H1 (cell line): ENCODE results near the gene CEP152. TPM values are rescaled to one million over a fixed set of nuclear protein-coding genes. Genes with fewer than 3 reads are reported as not detected.

Experiments
- CTCF ChIA-PET: fragments of 300-600 bp; sonication (Branson Sonifier 250); formaldehyde crosslinking; loops from one replicate; lab custom pipeline; 2021; ENCODE audit not compliant: partially characterized antibody; lab: Charles Lee
- POLR2A ChIA-PET: fragments of 300-600 bp; sonication (Branson Sonifier 250); formaldehyde crosslinking; loops from one replicate; lab custom pipeline; 2021; ENCODE audit warnings: inconsistent platforms; ENCODE audit not compliant: partially characterized antibody; lab: Charles Lee
- DNase-seq, 2 experiments: peaks; one replicate each; pipeline versions ENCODE4 v3.0.0 to v3.0.0-alpha.2; 2010 to 2022; ENCODE audit warnings: low spot score in 2 of 2, low read depth in 1 of 2, mixed read lengths in 1 of 2
- FAIRE-seq: peaks from 2 replicates; lab custom pipeline; 2011; peaks lifted over from hg19 to GRCh38; lab: Jason Lieb, UNC
- H2AFZ ChIP-seq: 2 replicates; pipeline ENCODE4 v1.8.1; 2012; ENCODE audit warnings: low read length, inconsistent platforms
- H2AK5ac ChIP-seq: 2 replicates; pipeline ENCODE4 v1.6.1; 2013; ENCODE audit warnings: low read depth, low read length
- H2BK120ac ChIP-seq: replicated peaks from 2 replicates; pipeline ENCODE3; 2013; ENCODE audit warnings: low read depth, low read length, inconsistent platforms
- H2BK12ac ChIP-seq: 2 replicates; pipeline ENCODE4 v1.6.1; 2013; ENCODE audit warnings: low read depth, low read length
- H2BK15ac ChIP-seq: 2 replicates; pipeline ENCODE4 v1.6.1; 2013; ENCODE audit warnings: low read length
- H2BK20ac ChIP-seq: 2 replicates; pipeline ENCODE4 v1.6.1; 2013; ENCODE audit warnings: low read length
- H2BK5ac ChIP-seq: 2 replicates; pipeline ENCODE4 v1.6.1; 2013; ENCODE audit warnings: low read depth, low read length
- H3K14ac ChIP-seq: 2 replicates; pipeline ENCODE4 v1.6.1; 2013; ENCODE audit warnings: inconsistent platforms; ENCODE audit not compliant: insufficient read length
- H3K18ac ChIP-seq: 2 replicates; pipeline ENCODE4 v1.6.1; 2013; ENCODE audit warnings: low read length; ENCODE audit errors: extremely low read depth
- H3K23ac ChIP-seq: 2 replicates; pipeline ENCODE4 v1.6.1; 2013; ENCODE audit warnings: inconsistent platforms; ENCODE audit not compliant: insufficient read length
- H3K23me2 ChIP-seq: 2 replicates; pipeline ENCODE4 v1.6.1; 2013; ENCODE audit warnings: low read depth, low read length
- H3K27ac ChIP-seq: 2 replicates; pipeline ENCODE4 v1.6.1; 2011; ENCODE audit warnings: low read depth, low read length, inconsistent platforms
- H3K27me3 ChIP-seq, 4 experiments: replicated peaks in 1 of 4; 1 replicate in 1 of 4; 2 replicates in 3 of 4; pipeline versions ENCODE4 v1.6.1 to v1.8.1; 2011 to 2013; ENCODE audit warnings: low read length in 3 of 4, mild to moderate bottlenecking in 3 of 4, inconsistent platforms in 2 of 4, mixed read lengths in 2 of 4, moderate library complexity in 1 of 4; ENCODE audit not compliant: control insufficient read depth in 3 of 4, insufficient read depth in 3 of 4; ENCODE audit errors: extremely low read depth in 1 of 4
- H3K36me3 ChIP-seq, 4 experiments: 2 replicates each; pipeline versions ENCODE4 v1.6.1 to v1.8.1; 2011 to 2013; ENCODE audit warnings: mild to moderate bottlenecking in 4 of 4, low read length in 3 of 4, moderate library complexity in 2 of 4, control low read depth in 1 of 4, inconsistent platforms in 1 of 4; ENCODE audit not compliant: insufficient read depth in 4 of 4, control insufficient read depth in 2 of 4
- H3K4ac ChIP-seq: replicated peaks from 2 replicates; pipeline ENCODE3; 2013; ENCODE audit warnings: low read length, low read depth, mixed read lengths, inconsistent platforms; ENCODE audit not compliant: insufficient read length
- H3K4me1 ChIP-seq, 4 experiments: replicated peaks in 1 of 4; 1 replicate in 1 of 4; 2 replicates in 3 of 4; pipeline versions ENCODE4 v1.6.1 to v1.8.1; 2011 to 2013; ENCODE audit warnings: low read length in 3 of 4, inconsistent platforms in 2 of 4, mixed read lengths in 1 of 4; ENCODE audit not compliant: insufficient read depth in 4 of 4, control insufficient read depth in 3 of 4
- H3K4me2 ChIP-seq, 2 experiments: 2 replicates each; pipeline versions ENCODE4 v1.6.1 to v1.8.1; 2011 to 2013; ENCODE audit warnings: low read depth in 2 of 2, low read length in 2 of 2, control low read depth in 1 of 2, inconsistent platforms in 1 of 2, mild to moderate bottlenecking in 1 of 2; ENCODE audit not compliant: insufficient read depth in 1 of 2
- H3K4me3 ChIP-seq, 4 experiments: fragments of 200-600, 300-600 bp in 1 of 4; sonication (generic), shearing (Covaris generic), sonication (Bioruptor Twin) in 1 of 4; 2 replicates each; pipeline versions ENCODE4 v1.5.1 to v1.8.1; 2011 to 2016; ENCODE audit warnings: low read length in 4 of 4, low read depth in 3 of 4, control low read depth in 2 of 4, inconsistent platforms in 2 of 4, mild to moderate bottlenecking in 2 of 4, mixed read lengths in 1 of 4, moderate library complexity in 1 of 4; ENCODE audit not compliant: insufficient read depth in 2 of 4; ENCODE audit errors: extremely low read depth in 1 of 4
- H3K56ac ChIP-seq: replicated peaks from 2 replicates; pipeline ENCODE3; 2013; ENCODE audit warnings: low read depth, mild to moderate bottlenecking, mixed read lengths, low read length, inconsistent platforms; ENCODE audit not compliant: insufficient read length
- H3K79me1 ChIP-seq: 2 replicates; pipeline ENCODE4 v1.6.1; 2013; ENCODE audit warnings: low read depth, low read length, control low read depth
- H3K79me2 ChIP-seq, 2 experiments: 2 replicates each; pipeline versions ENCODE4 v1.6.1 to v1.8.1; 2012 to 2013; ENCODE audit warnings: low read length in 2 of 2, mild to moderate bottlenecking in 2 of 2, inconsistent platforms in 1 of 2; ENCODE audit not compliant: insufficient read depth in 2 of 2, control insufficient read depth in 1 of 2
- H3K9ac ChIP-seq, 4 experiments: replicated peaks in 1 of 4; 1 replicate in 1 of 4; 2 replicates in 3 of 4; pipeline versions ENCODE4 v1.6.1 to v1.8.1; 2011 to 2013; ENCODE audit warnings: low read depth in 3 of 4, low read length in 3 of 4, control low read depth in 2 of 4, mild to moderate bottlenecking in 2 of 4, moderate library complexity in 2 of 4, inconsistent platforms in 1 of 4; ENCODE audit errors: extremely low read depth in 1 of 4
- H3K9me3 ChIP-seq, 2 experiments: 2 replicates each; pipeline versions ENCODE4 v1.6.1 to v1.8.1; 2012 to 2013; ENCODE audit warnings: mild to moderate bottlenecking in 2 of 2, moderate library complexity in 2 of 2, control low read depth in 1 of 2, inconsistent platforms in 1 of 2, low read depth in 1 of 2, low read length in 1 of 2, mixed read lengths in 1 of 2; ENCODE audit not compliant: insufficient read depth in 2 of 2
- H4K20me1 ChIP-seq, 2 experiments: replicated peaks in 1 of 2; 2 replicates each; pipeline versions ENCODE3 to v1.8.1; 2011 to 2013; ENCODE audit warnings: inconsistent platforms in 2 of 2, low read length in 2 of 2, mild to moderate bottlenecking in 1 of 2; ENCODE audit not compliant: insufficient read depth in 2 of 2, control insufficient read depth in 1 of 2
- H4K5ac ChIP-seq: 2 replicates; pipeline ENCODE4 v1.6.1; 2013; ENCODE audit warnings: low read length, low read depth, mixed read lengths, inconsistent platforms; ENCODE audit not compliant: insufficient read length
- H4K8ac ChIP-seq: 2 replicates; pipeline ENCODE4 v1.8.0; 2013; ENCODE audit warnings: mild to moderate bottlenecking, moderate library complexity, low read length, inconsistent platforms; ENCODE audit not compliant: insufficient read depth; ENCODE audit errors: extremely low read depth
- H4K91ac ChIP-seq: replicated peaks from 2 replicates; pipeline ENCODE3; 2013; ENCODE audit warnings: low read length, mixed read lengths, inconsistent platforms; ENCODE audit not compliant: insufficient read length
- CBX5 ChIP-seq: fragments of 300-800, 300-1000 bp; sonication (generic); IDR thresholded peaks from 2 replicates; pipeline ENCODE4 v1.7.1; 2016; ENCODE audit warnings: antibody characterized with exemption, low read length, low read depth
- POLR2A ChIP-seq, 2 experiments: IDR thresholded peaks; 1 replicate in 1 of 2; 2 replicates in 1 of 2; pipeline ENCODE4 v1.6.1; 2011; ENCODE audit warnings: low read depth in 2 of 2, low read length in 2 of 2, mild to moderate bottlenecking in 2 of 2; ENCODE audit errors: control extremely low read depth in 1 of 2
- WGBS, 2 experiments: shearing (Covaris generic) in 1 of 2; methylation state at CpG; one replicate each; pipeline versions ENCODE4 v1.1.6 to v1.1.7; 2013 to 2015; ENCODE audit warnings: low lambda C conversion rate in 2 of 2, mixed read lengths in 2 of 2, inconsistent platforms in 1 of 2, low coverage in 1 of 2, missing lambda C conversion rate in 1 of 2; ENCODE audit not compliant: insufficient replicate concordance in 2 of 2, insufficient coverage in 1 of 2, insufficient read length in 1 of 2; ENCODE audit errors: extremely low coverage in 1 of 2, missing lambda C conversion rate in 1 of 2; 5-methylcytosine and 5-hydroxymethylcytosine counted together
- polyA plus RNA-seq, 7 experiments: library from polyadenylated mRNA; depleted of rRNA in 3 of 7; stranded (reverse) in 5 of 7; unstranded in 2 of 7; fragments of >200 nt in 5 of 7; fragments of 200-250 nt in 2 of 7; gene quantifications; 1 replicate in 5 of 7; 2 replicates in 1 of 7; 4 replicates in 1 of 7; pipeline versions ENCODE4 v1.2.1 to v1.2.3, GENCODE V29; 2011 to 2013; ENCODE audit warnings: missing spikeins in 2 of 7, mixed read lengths in 2 of 7
- total RNA-seq: library from RNA; stranded (reverse); fragmentation: NEBNext Ultra II Directional; extraction: Animal tissue kit (Norgen Biotek cat#: 25700); gene quantifications from 2 replicates; pipeline ENCODE4 v1.2.1, GENCODE V29; 2021
- TF ChIP-seq, protein P1 (sequence below): IDR thresholded peaks from 2 replicates; pipeline ENCODE4 v1.6.1; 2011; ENCODE audit warnings: low read depth, mild to moderate bottlenecking, low read length; ENCODE audit not compliant: insufficient read depth

Gene CEP152
- total and polyA plus RNA-seq, 2 of the 8 experiments (the other 6 are each of a cell fraction or from before 2014, with no cell fraction given), result 1.4 to 16.2 TPM

GRCh38 chr15:48765022-48765421, 45.8 kb downstream of the CEP152 start:
- no peak overlapping the region for H3K4me2 ChIP-seq
- no peak for DNase-seq
- H2AFZ ChIP-seq, result no peak overlapping the region
- no peaks in the 10 kb centered on the region for H3K79me1 ChIP-seq
- H3K27me3 ChIP-seq, result no peaks in the 10 kb centered on the region
- TF ChIP-seq CBX5 (no peak), POLR2A (IDR thresholded peaks at IDR 0.05; ENCODE audit: control extremely low read depth in 1 of 2, low read depth in 2 of 2, low read length in 2 of 2) (no peak)
- TF ChIP-seq, protein P1, sequence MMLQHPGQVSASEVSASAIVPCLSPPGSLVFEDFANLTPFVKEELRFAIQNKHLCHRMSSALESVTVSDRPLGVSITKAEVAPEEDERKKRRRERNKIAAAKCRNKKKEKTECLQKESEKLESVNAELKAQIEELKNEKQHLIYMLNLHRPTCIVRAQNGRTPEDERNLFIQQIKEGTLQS, result no peak
- TF ChIP-seq, all 59 proteins: peak for 0
- no peak overlapping the region for H3K9ac ChIP-seq
- H3K4me1 ChIP-seq, result no peaks in the 10 kb centered on the region
- no peak overlapping the region for H4K8ac ChIP-seq
- H2BK12ac ChIP-seq, result no peak overlapping the region
- H3K23ac ChIP-seq, result no peak overlapping the region
- peaks cover 3 to 36% (median 12%) of the 10 kb centered on the region in 4 experiments; a peak in 5 of 8 replicates for H3K36me3 ChIP-seq
- ChIA-PET POLR2A (no interaction called here), CTCF (interaction anchor here (0.8 kb wide), 1 partner anchor 95 kb away, joined by 3 read pairs; no protein-coding TSS in a partner anchor)
- H3K4me3 ChIP-seq, result no peak overlapping the region
- no peak overlapping the region for H3K14ac ChIP-seq
- no peak overlapping the region for H2BK15ac ChIP-seq
- H3K4ac ChIP-seq, result no peak overlapping the region
- H4K20me1 ChIP-seq, result peaks cover 0 to 2% of the 10 kb centered on the region in 2 experiments
- H2BK20ac ChIP-seq, result no peak overlapping the region
- no peak overlapping the region for H4K91ac ChIP-seq
- no peak overlapping the region for H2BK120ac ChIP-seq
- H3K79me2 ChIP-seq, result no peaks in the 10 kb centered on the region
- 83% methylated on average over 4 of the region's 4 CpGs; no CpG with 5 or more reads in 1 of the 2 experiments for WGBS, 2 experiments
- FAIRE-seq, result no peak
- no peaks in the 10 kb centered on the region for H3K9me3 ChIP-seq
- no peak overlapping the region for H3K27ac ChIP-seq
- no peak overlapping the region for H4K5ac ChIP-seq
- H2AK5ac ChIP-seq, result no peak overlapping the region
- no peak overlapping the region for H3K56ac ChIP-seq
- H2BK5ac ChIP-seq, result no peak overlapping the region
- H3K23me2 ChIP-seq, result no peaks in the 10 kb centered on the region
- H3K18ac ChIP-seq, result no peak overlapping the region
